Measurements from ENCODE around the gene ACAD11.

The ACAD11 gene

GRCh38 chr3:132550579-132551305 is 108.9 kb downstream of the ACAD11 start:
- DNase-seq, result no peak

DNA sequence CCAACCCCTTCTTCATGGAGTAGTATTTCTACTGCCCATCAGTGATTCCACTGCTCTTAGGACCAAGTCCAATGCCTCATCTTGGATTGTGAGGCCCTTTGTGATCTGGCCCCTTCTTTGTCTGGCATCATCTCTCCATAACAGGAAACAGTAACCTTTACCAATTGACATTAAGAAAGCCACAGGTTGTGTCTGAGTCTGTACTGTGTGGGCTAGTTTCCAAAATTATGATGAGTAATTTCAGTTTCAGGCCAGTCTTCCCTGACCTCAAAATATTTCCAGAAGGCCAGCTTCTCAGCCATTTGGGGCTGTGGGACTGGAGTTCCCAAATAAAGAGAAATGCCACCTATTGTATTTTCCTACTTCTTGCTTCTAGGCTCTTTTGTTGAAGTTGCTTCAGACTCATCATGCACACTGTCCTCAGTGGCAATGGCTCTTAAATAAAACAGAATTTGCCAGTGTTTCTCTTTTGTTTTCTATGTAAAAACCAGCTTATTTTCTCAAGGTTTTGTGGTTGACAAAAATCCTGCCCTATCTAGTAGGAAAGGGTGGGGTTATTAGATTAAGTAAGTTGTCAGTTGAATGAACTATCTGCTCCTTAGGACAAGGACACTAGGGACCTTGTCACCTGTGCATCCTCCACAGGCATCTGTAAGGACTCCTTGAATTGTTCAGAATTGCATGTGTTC is 109.6 kb downstream of the ACAD11 start:
- DNase-seq, result no peak

GRCh38 chr3:132549169-132549568 is 110.4 kb downstream of the ACAD11 start:
- DNase-seq, result no peak

GRCh38 chr3:132545471-132545870 is 114.1 kb downstream of the ACAD11 start:
- DNase-seq, result no peak

GRCh38 chr3:132544130-132544529 is 115.5 kb downstream of the ACAD11 start:
- DNase-seq, result no peak

GRCh38 chr3:132543011-132543739 is 116.4 kb downstream of the ACAD11 start:
- DNase-seq, result no peak

- DNase-seq, result no peak
Measured at GRCh38 chr3:132542577-132542976, 117.0 kb downstream of the ACAD11 start.

DNA sequence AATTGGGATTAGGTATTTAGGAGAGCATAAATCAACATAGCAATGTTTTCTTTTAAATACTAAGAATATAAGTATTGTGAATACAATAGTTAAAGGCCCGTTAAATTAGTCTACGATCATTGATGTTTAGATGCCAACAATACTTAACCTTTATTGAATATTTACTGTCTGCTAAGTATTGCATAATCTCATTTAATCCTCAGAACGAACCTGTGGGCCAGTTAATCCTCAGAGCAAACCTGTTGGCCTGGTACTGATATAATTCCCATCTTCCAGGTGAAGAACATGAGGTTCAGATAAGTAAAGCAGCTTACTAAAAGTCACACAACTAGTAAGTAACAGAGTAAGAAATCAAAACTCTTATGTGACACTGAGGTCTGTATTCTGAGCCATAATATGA is 119.9 kb downstream of the ACAD11 start:
- DNase-seq, result no peak

GRCh38 chr3:132538072-132538471 is 121.5 kb downstream of the ACAD11 start:
- no peak for DNase-seq

DNA sequence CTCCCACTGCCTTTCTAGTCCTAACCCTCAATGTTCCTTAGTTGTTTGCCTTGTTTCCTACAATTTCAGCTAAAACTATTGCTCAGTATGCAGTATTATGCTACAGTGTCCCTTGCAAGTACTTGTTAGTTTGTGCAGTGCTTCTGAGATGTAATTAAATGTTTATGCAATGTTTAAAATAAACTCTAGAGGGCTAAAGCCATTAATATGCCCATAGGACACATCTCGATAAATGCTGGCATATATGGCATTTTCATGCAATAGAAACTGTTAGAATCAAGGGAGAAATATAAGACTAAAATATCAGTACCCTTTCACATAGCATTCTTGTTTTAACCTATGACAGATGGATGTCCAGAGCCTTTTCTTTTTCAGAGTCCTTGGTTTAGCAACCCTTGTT is 122.3 kb downstream of the ACAD11 start:
- no peak for DNase-seq

- no peak for DNase-seq
Measured at GRCh38 chr3:132536442-132537153, 123.0 kb downstream of the ACAD11 start.

GRCh38 chr3:132535575-132536441 is 123.8 kb downstream of the ACAD11 start:
- peak in 1 of 2 experiments; percentile 66 for DNase-seq

DNA sequence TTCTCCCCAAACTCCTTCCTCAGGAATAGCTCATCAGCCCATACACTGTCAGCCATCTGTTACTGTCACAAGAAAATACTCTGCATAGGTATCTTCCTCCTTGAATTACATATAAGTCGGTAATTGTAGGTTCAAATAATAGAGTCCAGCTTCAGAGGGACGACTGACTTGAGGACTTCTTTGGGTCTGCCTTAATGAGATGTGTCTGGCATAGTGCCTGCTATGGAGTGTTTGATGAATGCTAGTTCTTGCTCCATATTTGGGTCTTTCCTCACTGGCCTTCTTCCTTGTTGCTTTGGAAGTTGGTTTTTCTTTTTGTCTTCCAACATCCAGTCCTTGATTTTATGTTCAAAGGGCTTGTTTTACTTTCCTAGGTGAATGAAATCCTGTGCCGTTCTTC is 129.0 kb downstream of the ACAD11 start:
- no peak for DNase-seq

DNA sequence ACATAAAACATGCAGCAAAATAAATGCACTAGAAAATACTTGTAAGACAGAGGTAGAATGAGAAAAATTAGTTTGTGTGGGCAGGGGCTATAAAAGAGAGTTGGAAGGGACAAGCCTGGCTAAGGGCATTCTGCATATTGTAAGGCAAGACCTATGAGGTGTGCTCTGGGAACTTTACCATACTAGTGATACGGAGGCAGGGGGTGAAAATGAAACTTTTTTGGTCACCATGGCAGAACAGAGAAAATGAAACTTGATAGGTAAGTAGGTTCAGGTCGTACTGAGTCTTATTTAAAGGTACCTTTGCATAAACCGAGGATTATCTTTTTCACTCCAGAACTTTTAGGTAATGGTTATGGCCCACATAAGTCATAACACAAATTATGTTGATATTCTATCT is 137.3 kb downstream of the ACAD11 start:
- no peak for DNase-seq

DNA sequence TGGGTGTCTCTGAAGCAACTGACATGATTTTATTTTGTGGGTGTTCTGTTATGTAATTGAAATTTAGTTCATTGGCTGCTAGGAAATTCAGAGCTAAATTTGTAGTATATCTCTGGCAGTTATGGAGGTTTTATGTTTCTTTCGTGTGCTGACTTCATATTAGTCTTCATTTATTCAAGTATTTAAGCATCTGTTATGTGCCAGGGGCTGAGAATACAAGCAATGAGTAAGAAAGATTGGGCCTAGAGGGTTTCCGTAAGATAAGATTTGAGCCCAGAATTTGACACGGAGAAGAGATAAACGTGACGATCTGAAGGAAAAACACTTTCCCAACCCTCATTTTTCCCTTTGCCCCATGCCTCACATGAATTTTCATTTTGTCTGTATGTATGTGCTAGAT is 137.7 kb downstream of the ACAD11 start:
- DNase-seq, result no peak

GRCh38 chr3:132519914-132520313 is 139.7 kb downstream of the ACAD11 start:
- DNase-seq, result no peak

- DNase-seq, result no peak
Measured at GRCh38 chr3:132517311-132517710, 142.3 kb downstream of the ACAD11 start.

DNA sequence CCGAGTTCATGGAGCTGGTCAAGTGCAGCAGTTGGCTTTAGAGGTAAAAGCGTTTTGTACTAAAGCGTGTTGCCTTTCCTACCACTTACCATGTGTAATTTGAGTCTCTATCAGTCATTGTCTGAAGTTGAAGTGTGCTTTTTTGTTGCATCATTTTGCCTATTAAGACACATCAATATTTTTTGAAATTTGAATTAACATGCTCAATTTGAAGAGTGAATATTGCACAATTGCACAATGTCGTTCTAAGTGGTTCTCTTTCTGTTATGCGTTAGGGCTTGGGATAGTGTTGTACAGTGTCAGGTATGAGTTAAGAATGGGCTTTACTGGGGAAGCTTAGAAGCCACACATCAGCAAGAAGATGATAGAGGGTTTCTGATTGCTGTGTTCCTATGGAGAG is 146.6 kb downstream of the ACAD11 start:
- DNase-seq, result no peak

DNA sequence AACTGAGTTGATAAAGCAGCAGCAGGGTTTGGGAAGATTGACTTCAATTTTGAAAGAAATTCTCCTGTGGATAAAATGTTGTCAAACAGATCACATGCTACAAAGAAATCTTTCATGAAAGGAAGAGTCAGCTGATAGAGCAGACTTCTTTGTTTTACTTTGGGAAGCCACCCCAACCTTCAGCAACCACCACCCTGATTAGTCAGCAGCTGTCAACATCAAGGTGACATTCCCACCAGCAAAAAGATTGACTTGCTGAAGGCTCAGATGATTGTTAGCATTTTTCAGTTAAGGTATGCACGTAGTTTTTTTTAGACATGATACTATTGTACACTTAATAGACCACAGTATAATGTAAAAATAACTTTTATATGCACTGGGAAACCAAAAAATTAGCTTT is 150.1 kb downstream of the ACAD11 start:
- no peak for DNase-seq

DNA sequence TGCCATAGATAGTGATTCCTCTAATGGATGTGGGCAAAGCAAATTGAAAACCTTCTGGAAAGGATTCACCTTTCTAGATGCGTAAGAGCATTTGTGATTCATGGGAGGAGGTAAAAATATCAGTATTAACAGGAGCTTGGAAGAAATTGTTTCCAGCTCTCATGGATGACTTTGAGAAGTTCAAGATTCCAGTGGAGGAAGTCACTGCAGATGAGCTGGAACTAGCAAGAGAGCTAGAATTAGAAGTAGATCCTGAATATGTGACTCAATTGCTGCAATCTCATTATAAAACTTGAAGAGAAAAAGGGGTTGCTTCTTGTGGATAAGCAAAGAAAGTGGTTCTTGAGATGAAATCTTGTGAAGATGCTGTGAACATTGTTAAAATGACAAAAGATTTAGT is 150.5 kb downstream of the ACAD11 start:
- DNase-seq, result no peak
